H1 (cell line): Measurements from ENCODE around the gene SEPTIN1. TPM values are rescaled to one million over a fixed set of nuclear protein-coding genes. Genes with fewer than 3 reads are reported as not detected.

Experiments
- CTCF ChIA-PET: fragments of 300-600 bp; sonication (Branson Sonifier 250); formaldehyde crosslinking; loops from one replicate; lab custom pipeline; 2021; ENCODE audit not compliant: partially characterized antibody; lab: Charles Lee
- POLR2A ChIA-PET: fragments of 300-600 bp; sonication (Branson Sonifier 250); formaldehyde crosslinking; loops from one replicate; lab custom pipeline; 2021; ENCODE audit warnings: inconsistent platforms; ENCODE audit not compliant: partially characterized antibody; lab: Charles Lee
- DNase-seq, 2 experiments: peaks; one replicate each; pipeline versions ENCODE4 v3.0.0 to v3.0.0-alpha.2; 2010 to 2022; ENCODE audit warnings: low spot score in 2 of 2, low read depth in 1 of 2, mixed read lengths in 1 of 2
- FAIRE-seq: peaks from 2 replicates; lab custom pipeline; 2011; peaks lifted over from hg19 to GRCh38; lab: Jason Lieb, UNC
- H2AFZ ChIP-seq: 2 replicates; pipeline ENCODE4 v1.8.1; 2012; ENCODE audit warnings: low read length, inconsistent platforms
- H2AK5ac ChIP-seq: 2 replicates; pipeline ENCODE4 v1.6.1; 2013; ENCODE audit warnings: low read depth, low read length
- H2BK120ac ChIP-seq: replicated peaks from 2 replicates; pipeline ENCODE3; 2013; ENCODE audit warnings: low read depth, low read length, inconsistent platforms
- H2BK12ac ChIP-seq: 2 replicates; pipeline ENCODE4 v1.6.1; 2013; ENCODE audit warnings: low read depth, low read length
- H2BK15ac ChIP-seq: 2 replicates; pipeline ENCODE4 v1.6.1; 2013; ENCODE audit warnings: low read length
- H2BK20ac ChIP-seq: 2 replicates; pipeline ENCODE4 v1.6.1; 2013; ENCODE audit warnings: low read length
- H2BK5ac ChIP-seq: 2 replicates; pipeline ENCODE4 v1.6.1; 2013; ENCODE audit warnings: low read depth, low read length
- H3K14ac ChIP-seq: 2 replicates; pipeline ENCODE4 v1.6.1; 2013; ENCODE audit warnings: inconsistent platforms; ENCODE audit not compliant: insufficient read length
- H3K18ac ChIP-seq: 2 replicates; pipeline ENCODE4 v1.6.1; 2013; ENCODE audit warnings: low read length; ENCODE audit errors: extremely low read depth
- H3K23ac ChIP-seq: 2 replicates; pipeline ENCODE4 v1.6.1; 2013; ENCODE audit warnings: inconsistent platforms; ENCODE audit not compliant: insufficient read length
- H3K23me2 ChIP-seq: 2 replicates; pipeline ENCODE4 v1.6.1; 2013; ENCODE audit warnings: low read depth, low read length
- H3K27ac ChIP-seq: 2 replicates; pipeline ENCODE4 v1.6.1; 2011; ENCODE audit warnings: low read depth, low read length, inconsistent platforms
- H3K27me3 ChIP-seq, 4 experiments: replicated peaks in 1 of 4; 1 replicate in 1 of 4; 2 replicates in 3 of 4; pipeline versions ENCODE4 v1.6.1 to v1.8.1; 2011 to 2013; ENCODE audit warnings: low read length in 3 of 4, mild to moderate bottlenecking in 3 of 4, inconsistent platforms in 2 of 4, mixed read lengths in 2 of 4, moderate library complexity in 1 of 4; ENCODE audit not compliant: control insufficient read depth in 3 of 4, insufficient read depth in 3 of 4; ENCODE audit errors: extremely low read depth in 1 of 4
- H3K36me3 ChIP-seq, 4 experiments: 2 replicates each; pipeline versions ENCODE4 v1.6.1 to v1.8.1; 2011 to 2013; ENCODE audit warnings: mild to moderate bottlenecking in 4 of 4, low read length in 3 of 4, moderate library complexity in 2 of 4, control low read depth in 1 of 4, inconsistent platforms in 1 of 4; ENCODE audit not compliant: insufficient read depth in 4 of 4, control insufficient read depth in 2 of 4
- H3K4ac ChIP-seq: replicated peaks from 2 replicates; pipeline ENCODE3; 2013; ENCODE audit warnings: low read length, low read depth, mixed read lengths, inconsistent platforms; ENCODE audit not compliant: insufficient read length
- H3K4me1 ChIP-seq, 4 experiments: replicated peaks in 1 of 4; 1 replicate in 1 of 4; 2 replicates in 3 of 4; pipeline versions ENCODE4 v1.6.1 to v1.8.1; 2011 to 2013; ENCODE audit warnings: low read length in 3 of 4, inconsistent platforms in 2 of 4, mixed read lengths in 1 of 4; ENCODE audit not compliant: insufficient read depth in 4 of 4, control insufficient read depth in 3 of 4
- H3K4me2 ChIP-seq, 2 experiments: 2 replicates each; pipeline versions ENCODE4 v1.6.1 to v1.8.1; 2011 to 2013; ENCODE audit warnings: low read depth in 2 of 2, low read length in 2 of 2, control low read depth in 1 of 2, inconsistent platforms in 1 of 2, mild to moderate bottlenecking in 1 of 2; ENCODE audit not compliant: insufficient read depth in 1 of 2
- H3K4me3 ChIP-seq, 4 experiments: fragments of 200-600, 300-600 bp in 1 of 4; sonication (generic), shearing (Covaris generic), sonication (Bioruptor Twin) in 1 of 4; 2 replicates each; pipeline versions ENCODE4 v1.5.1 to v1.8.1; 2011 to 2016; ENCODE audit warnings: low read length in 4 of 4, low read depth in 3 of 4, control low read depth in 2 of 4, inconsistent platforms in 2 of 4, mild to moderate bottlenecking in 2 of 4, mixed read lengths in 1 of 4, moderate library complexity in 1 of 4; ENCODE audit not compliant: insufficient read depth in 2 of 4; ENCODE audit errors: extremely low read depth in 1 of 4
- H3K56ac ChIP-seq: replicated peaks from 2 replicates; pipeline ENCODE3; 2013; ENCODE audit warnings: low read depth, mild to moderate bottlenecking, mixed read lengths, low read length, inconsistent platforms; ENCODE audit not compliant: insufficient read length
- H3K79me1 ChIP-seq: 2 replicates; pipeline ENCODE4 v1.6.1; 2013; ENCODE audit warnings: low read depth, low read length, control low read depth
- H3K79me2 ChIP-seq, 2 experiments: 2 replicates each; pipeline versions ENCODE4 v1.6.1 to v1.8.1; 2012 to 2013; ENCODE audit warnings: low read length in 2 of 2, mild to moderate bottlenecking in 2 of 2, inconsistent platforms in 1 of 2; ENCODE audit not compliant: insufficient read depth in 2 of 2, control insufficient read depth in 1 of 2
- H3K9ac ChIP-seq, 4 experiments: replicated peaks in 1 of 4; 1 replicate in 1 of 4; 2 replicates in 3 of 4; pipeline versions ENCODE4 v1.6.1 to v1.8.1; 2011 to 2013; ENCODE audit warnings: low read depth in 3 of 4, low read length in 3 of 4, control low read depth in 2 of 4, mild to moderate bottlenecking in 2 of 4, moderate library complexity in 2 of 4, inconsistent platforms in 1 of 4; ENCODE audit errors: extremely low read depth in 1 of 4
- H3K9me3 ChIP-seq, 2 experiments: 2 replicates each; pipeline versions ENCODE4 v1.6.1 to v1.8.1; 2012 to 2013; ENCODE audit warnings: mild to moderate bottlenecking in 2 of 2, moderate library complexity in 2 of 2, control low read depth in 1 of 2, inconsistent platforms in 1 of 2, low read depth in 1 of 2, low read length in 1 of 2, mixed read lengths in 1 of 2; ENCODE audit not compliant: insufficient read depth in 2 of 2
- H4K20me1 ChIP-seq, 2 experiments: replicated peaks in 1 of 2; 2 replicates each; pipeline versions ENCODE3 to v1.8.1; 2011 to 2013; ENCODE audit warnings: inconsistent platforms in 2 of 2, low read length in 2 of 2, mild to moderate bottlenecking in 1 of 2; ENCODE audit not compliant: insufficient read depth in 2 of 2, control insufficient read depth in 1 of 2
- H4K5ac ChIP-seq: 2 replicates; pipeline ENCODE4 v1.6.1; 2013; ENCODE audit warnings: low read length, low read depth, mixed read lengths, inconsistent platforms; ENCODE audit not compliant: insufficient read length
- H4K8ac ChIP-seq: 2 replicates; pipeline ENCODE4 v1.8.0; 2013; ENCODE audit warnings: mild to moderate bottlenecking, moderate library complexity, low read length, inconsistent platforms; ENCODE audit not compliant: insufficient read depth; ENCODE audit errors: extremely low read depth
- H4K91ac ChIP-seq: replicated peaks from 2 replicates; pipeline ENCODE3; 2013; ENCODE audit warnings: low read length, mixed read lengths, inconsistent platforms; ENCODE audit not compliant: insufficient read length
- BACH1 ChIP-seq: IDR thresholded peaks from 2 replicates; pipeline ENCODE4 v1.6.1; 2012; ENCODE audit warnings: low read length, improper control_type of control experiment
- CEBPB ChIP-seq: IDR thresholded peaks from 2 replicates; pipeline ENCODE4 v1.6.1; 2012; ENCODE audit warnings: low read depth, low read length
- KDM4A ChIP-seq: IDR thresholded peaks from one replicate; pipeline ENCODE4 v1.7.1; 2012; ENCODE audit warnings: low read depth, mild to moderate bottlenecking, moderate library complexity, low read length, inconsistent platforms; ENCODE audit not compliant: severe bottlenecking
- MAFK ChIP-seq: IDR thresholded peaks from 2 replicates; pipeline ENCODE4 v1.6.1; 2012; ENCODE audit warnings: low read depth, mild to moderate bottlenecking, improper control_type of control experiment, low read length
- POLR2AphosphoS5 ChIP-seq: IDR thresholded peaks from 2 replicates; pipeline ENCODE4 v1.6.1; 2011; ENCODE audit warnings: low read depth, low read length
- RAD21 ChIP-seq, 2 experiments: IDR thresholded peaks in 1 of 2; conservative IDR thresholded peaks in 1 of 2; 2 replicates each; pipeline ENCODE4 v1.6.1; 2011; ENCODE audit warnings: low read depth in 2 of 2, low read length in 2 of 2, improper control_type of control experiment in 1 of 2, inconsistent platforms in 1 of 2, mild to moderate bottlenecking in 1 of 2, moderate library complexity in 1 of 2
- RNF2 ChIP-seq: fragments of 200-900, 300-1000 bp; sonication (generic); IDR thresholded peaks from 2 replicates; pipeline ENCODE4 v1.7.1; 2016; ENCODE audit warnings: borderline replicate concordance, low read depth, mild to moderate bottlenecking, antibody characterized with exemption, low read length; ENCODE audit not compliant: poor library complexity, severe bottlenecking; ENCODE audit errors: missing control alignments
- TAF1 ChIP-seq: IDR thresholded peaks from 2 replicates; pipeline ENCODE4 v1.6.1; 2011; ENCODE audit warnings: mild to moderate bottlenecking, low read depth, low read length
- YY1 ChIP-seq: IDR thresholded peaks from 2 replicates; pipeline ENCODE4 v1.6.1; 2011; ENCODE audit warnings: low read depth, mild to moderate bottlenecking, low read length
- ZNF274 ChIP-seq: IDR thresholded peaks from 2 replicates; pipeline ENCODE4 v1.7.0; 2012; ENCODE audit warnings: low read length, borderline replicate concordance; ENCODE audit errors: extremely low read depth
- WGBS, 2 experiments: shearing (Covaris generic) in 1 of 2; methylation state at CpG; one replicate each; pipeline versions ENCODE4 v1.1.6 to v1.1.7; 2013 to 2015; ENCODE audit warnings: low lambda C conversion rate in 2 of 2, mixed read lengths in 2 of 2, inconsistent platforms in 1 of 2, low coverage in 1 of 2, missing lambda C conversion rate in 1 of 2; ENCODE audit not compliant: insufficient replicate concordance in 2 of 2, insufficient coverage in 1 of 2, insufficient read length in 1 of 2; ENCODE audit errors: extremely low coverage in 1 of 2, missing lambda C conversion rate in 1 of 2; 5-methylcytosine and 5-hydroxymethylcytosine counted together
- polyA plus RNA-seq, 7 experiments: library from polyadenylated mRNA; depleted of rRNA in 3 of 7; stranded (reverse) in 5 of 7; unstranded in 2 of 7; fragments of >200 nt in 5 of 7; fragments of 200-250 nt in 2 of 7; gene quantifications; 1 replicate in 5 of 7; 2 replicates in 1 of 7; 4 replicates in 1 of 7; pipeline versions ENCODE4 v1.2.1 to v1.2.3, GENCODE V29; 2011 to 2013; ENCODE audit warnings: missing spikeins in 2 of 7, mixed read lengths in 2 of 7
- total RNA-seq: library from RNA; stranded (reverse); fragmentation: NEBNext Ultra II Directional; extraction: Animal tissue kit (Norgen Biotek cat#: 25700); gene quantifications from 2 replicates; pipeline ENCODE4 v1.2.1, GENCODE V29; 2021
- TF ChIP-seq, protein P1 (sequence below), 3 experiments: IDR thresholded peaks; 1 replicate in 2 of 3; 2 replicates in 1 of 3; pipeline versions ENCODE4 v1.5.1 to v1.6.1; 2011; ENCODE audit warnings: low read length in 3 of 3, mild to moderate bottlenecking in 3 of 3, inconsistent platforms in 2 of 3, low read depth in 1 of 3, moderate library complexity in 1 of 3; ENCODE audit not compliant: insufficient read depth in 1 of 3; ENCODE audit errors: control extremely low read depth in 1 of 3

Gene SEPTIN1
- total and polyA plus RNA-seq, 2 of the 8 experiments (the other 6 are each of a cell fraction or from before 2014, with no cell fraction given), result 0.24 to 1.4 TPM

GRCh38 chr16:30351001-30351441 is 31.3 kb downstream of the SEPTIN1 start:
- ChIA-PET POLR2A (interaction anchor here (1.1 to 1.2 kb wide), 2 partner anchors 20 to 32 kb away, joined by 3 to 4 read pairs; partner anchors contain the start of gene SEPTIN1), CTCF (interaction anchor here (0.9 to 1.0 kb wide), 2 partner anchors 9 to 59 kb away, joined by 3 read pairs; no protein-coding TSS in a partner anchor)
- no peak for TF ChIP-seq RAD21 (IDR thresholded peaks at IDR 0.05 in 1 of 2, conservative IDR thresholded peaks at IDR 0.05 in 1 of 2; ENCODE audit: low read depth in 2 of 2, low read length in 2 of 2)
- no peak for TF ChIP-seq ZNF274
- TF ChIP-seq POLR2AphosphoS5, result no peak
- TF ChIP-seq BACH1, result no peak
- TF ChIP-seq YY1, result no peak
- TF ChIP-seq, protein P1, sequence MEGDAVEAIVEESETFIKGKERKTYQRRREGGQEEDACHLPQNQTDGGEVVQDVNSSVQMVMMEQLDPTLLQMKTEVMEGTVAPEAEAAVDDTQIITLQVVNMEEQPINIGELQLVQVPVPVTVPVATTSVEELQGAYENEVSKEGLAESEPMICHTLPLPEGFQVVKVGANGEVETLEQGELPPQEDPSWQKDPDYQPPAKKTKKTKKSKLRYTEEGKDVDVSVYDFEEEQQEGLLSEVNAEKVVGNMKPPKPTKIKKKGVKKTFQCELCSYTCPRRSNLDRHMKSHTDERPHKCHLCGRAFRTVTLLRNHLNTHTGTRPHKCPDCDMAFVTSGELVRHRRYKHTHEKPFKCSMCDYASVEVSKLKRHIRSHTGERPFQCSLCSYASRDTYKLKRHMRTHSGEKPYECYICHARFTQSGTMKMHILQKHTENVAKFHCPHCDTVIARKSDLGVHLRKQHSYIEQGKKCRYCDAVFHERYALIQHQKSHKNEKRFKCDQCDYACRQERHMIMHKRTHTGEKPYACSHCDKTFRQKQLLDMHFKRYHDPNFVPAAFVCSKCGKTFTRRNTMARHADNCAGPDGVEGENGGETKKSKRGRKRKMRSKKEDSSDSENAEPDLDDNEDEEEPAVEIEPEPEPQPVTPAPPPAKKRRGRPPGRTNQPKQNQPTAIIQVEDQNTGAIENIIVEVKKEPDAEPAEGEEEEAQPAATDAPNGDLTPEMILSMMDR (IDR thresholded peaks at IDR 0.05; ENCODE audit: control extremely low read depth in 1 of 3, insufficient read depth in 1 of 3, low read depth in 1 of 3, low read length in 3 of 3), result no peak
- TF ChIP-seq CEBPB, result no peak
- TF ChIP-seq KDM4A, result no peak
- TF ChIP-seq RNF2, result no peak
- TF ChIP-seq TAF1, result no peak
- no peak for TF ChIP-seq MAFK

More at GRCh38 chr16:30351001-30351441, 31.3 kb downstream of the SEPTIN1 start:
- no peak overlapping the region for H4K5ac ChIP-seq
- no peaks in the 10 kb centered on the region for H3K9me3 ChIP-seq
- no peak overlapping the region for H2BK5ac ChIP-seq
- no peak overlapping the region for H3K14ac ChIP-seq
- H3K27me3 ChIP-seq, result no peaks in the 10 kb centered on the region
- H2BK120ac ChIP-seq, result no peak overlapping the region
- no peak overlapping the region for H3K56ac ChIP-seq
- H3K36me3 ChIP-seq, result peaks cover 11 to 37% (median 30%) of the 10 kb centered on the region in 4 experiments
- no peak overlapping the region for H3K4me3 ChIP-seq
- no peak overlapping the region for H2AK5ac ChIP-seq
- no peak for FAIRE-seq
- H4K8ac ChIP-seq, result no peak overlapping the region
- H3K23ac ChIP-seq, result no peak overlapping the region
- peaks cover 0 to 3% of the 10 kb centered on the region in 2 experiments for H4K20me1 ChIP-seq
- H3K9ac ChIP-seq, result no peak overlapping the region
- H3K23me2 ChIP-seq, result peaks cover 10% of the 10 kb centered on the region
- no peak for DNase-seq
- 94% methylated on average over 15 of the region's 15 CpGs; no CpG with 5 or more reads in 1 of the 2 experiments for WGBS, 2 experiments
- peaks cover 0 to 9% (median 4%) of the 10 kb centered on the region in 4 experiments; a peak in 5 of 7 replicates for H3K4me1 ChIP-seq
- no peak overlapping the region for H2AFZ ChIP-seq
- no peak overlapping the region for H3K18ac ChIP-seq
- H2BK20ac ChIP-seq, result no peak overlapping the region
- no peak overlapping the region for H4K91ac ChIP-seq
- H3K4ac ChIP-seq, result no peak overlapping the region
- no peak overlapping the region for H2BK12ac ChIP-seq
- H3K79me1 ChIP-seq, result no peaks in the 10 kb centered on the region; the same call in 1 of the 2 replicates
- H3K27ac ChIP-seq, result no peak overlapping the region
- peaks cover 0 to 14% of the 10 kb centered on the region in 2 experiments; a peak in 2 of 4 replicates for H3K79me2 ChIP-seq
- H2BK15ac ChIP-seq, result no peak overlapping the region
- no peak overlapping the region for H3K4me2 ChIP-seq
